Measurements from ENCODE around the gene CRACR2B. TPM values are rescaled to one million over a fixed set of nuclear protein-coding genes. Genes with fewer than 3 reads are reported as not detected.

The CRACR2B gene
- total RNA-seq, 2 donors from 2014 or later: 23.2 to 83.0 TPM

- WGBS: 82% methylated on average over 20 of the region's 20 CpGs
- Histone ChIP-seq H3K9me3 (no peaks in the 10 kb centered on the region), H3K4me3 (no peak overlapping the region), H3K27ac (no peak overlapping the region), H3K27me3 (replicated peaks; ENCODE audit: insufficient read depth) (no peaks in the 10 kb centered on the region), H3K36me3 (no peaks in the 10 kb centered on the region), H3K4me1 (replicated peaks) (peaks cover 7% of the 10 kb centered on the region)
- no peak for TF ChIP-seq CTCF (IDR thresholded peaks at IDR 0.05)
- no peak for TF ChIP-seq POLR2AphosphoS5 (IDR thresholded peaks at IDR 0.05)
- no peak for TF ChIP-seq POLR2A (IDR thresholded peaks at IDR 0.05)
- DNase-seq (ENCODE audit: low spot score): no peak
- intact Hi-C loops (cut with DNase I): no loop called here
Observed at GRCh38 chr11:854601-855329, 27.0 kb downstream of the CRACR2B start.

- H3K9me3 ChIP-seq: no peaks in the 10 kb centered on the region
- TF ChIP-seq POLR2AphosphoS5 (IDR thresholded peaks at IDR 0.05) (no peak), POLR2A (IDR thresholded peaks at IDR 0.05) (no peak), CTCF (IDR thresholded peaks at IDR 0.05) (no peak)
- no peak for DNase-seq (ENCODE audit: low spot score)
- no peaks in the 10 kb centered on the region for H3K36me3 ChIP-seq
- 80% methylated on average over 7 of the region's 7 CpGs for WGBS
- H3K4me1 ChIP-seq (replicated peaks): peaks cover 4% of the 10 kb centered on the region
- H3K27ac ChIP-seq: no peak overlapping the region
- intact Hi-C loops (cut with DNase I): no loop called here
- H3K27me3 ChIP-seq (replicated peaks; ENCODE audit: insufficient read depth): no peaks in the 10 kb centered on the region
- no peak overlapping the region for H3K4me3 ChIP-seq
Observed at GRCh38 chr11:855330-855674, 27.6 kb downstream of the CRACR2B start.

DNA sequence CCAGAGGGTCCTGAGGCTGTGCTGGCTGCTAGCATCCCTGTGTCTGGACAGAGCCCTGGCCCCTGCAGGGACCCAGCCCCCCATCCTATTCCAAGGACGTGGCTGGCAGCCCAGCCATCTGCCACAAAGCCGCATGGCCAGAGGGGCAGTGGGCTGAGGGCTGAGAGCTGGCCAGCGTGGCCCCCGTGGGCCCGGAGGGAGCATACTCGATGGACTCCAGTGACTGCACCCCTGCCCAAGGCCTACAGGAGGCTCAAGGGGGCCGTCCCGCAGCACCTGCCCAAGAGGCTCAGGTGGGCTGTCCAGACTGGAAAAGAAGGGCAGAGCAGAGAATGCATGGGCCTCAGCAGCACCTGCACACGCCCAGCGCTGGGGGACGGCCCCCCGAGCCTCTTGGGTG, 28.1 kb downstream of the CRACR2B start:
- Histone ChIP-seq H3K27me3 (replicated peaks; ENCODE audit: insufficient read depth) (no peaks in the 10 kb centered on the region), H3K4me3 (no peak overlapping the region), H3K9me3 (no peaks in the 10 kb centered on the region), H3K27ac (no peak overlapping the region), H3K36me3 (no peaks in the 10 kb centered on the region), H3K4me1 (replicated peaks) (no peaks in the 10 kb centered on the region)
- no peak for TF ChIP-seq CTCF (IDR thresholded peaks at IDR 0.05)
- no peak for TF ChIP-seq POLR2A (IDR thresholded peaks at IDR 0.05)
- no peak for TF ChIP-seq POLR2AphosphoS5 (IDR thresholded peaks at IDR 0.05)
- intact Hi-C loops (cut with DNase I): no loop called here
- WGBS: 89% methylated on average over 12 of the region's 12 CpGs
- no peak for DNase-seq (ENCODE audit: low spot score)

DNA sequence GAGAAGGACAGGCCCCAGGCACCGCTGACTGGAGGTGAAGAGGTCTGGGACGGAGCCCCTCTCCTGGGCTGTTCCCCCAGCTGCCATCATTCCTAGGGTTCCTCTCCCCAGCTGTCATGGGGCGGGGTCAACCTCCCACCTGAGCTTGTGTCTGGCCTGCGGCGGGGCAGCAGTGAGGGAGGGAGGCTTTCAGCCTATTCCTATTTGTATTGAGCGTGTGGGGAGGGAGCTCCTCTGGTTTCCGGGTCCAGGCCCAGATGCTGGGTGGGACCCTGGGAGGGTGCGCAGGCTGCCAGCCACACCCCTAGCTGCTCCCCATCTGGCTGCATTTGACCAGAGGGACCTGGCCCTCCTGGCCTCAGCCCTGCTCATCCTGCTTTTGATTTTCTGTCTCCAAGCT, 28.7 kb downstream of the CRACR2B start:
- Histone ChIP-seq H3K4me3 (no peak overlapping the region), H3K27me3 (replicated peaks; ENCODE audit: insufficient read depth) (no peaks in the 10 kb centered on the region), H3K27ac (no peak overlapping the region), H3K4me1 (replicated peaks) (no peaks in the 10 kb centered on the region), H3K9me3 (no peaks in the 10 kb centered on the region), H3K36me3 (no peaks in the 10 kb centered on the region)
- no peak for DNase-seq (ENCODE audit: low spot score)
- TF ChIP-seq CTCF (IDR thresholded peaks at IDR 0.05) (no peak), POLR2A (IDR thresholded peaks at IDR 0.05) (no peak), POLR2AphosphoS5 (IDR thresholded peaks at IDR 0.05) (no peak)
- intact Hi-C loops (cut with DNase I): no loop called here
- WGBS: 83% methylated on average over 8 of the region's 8 CpGs

DNA sequence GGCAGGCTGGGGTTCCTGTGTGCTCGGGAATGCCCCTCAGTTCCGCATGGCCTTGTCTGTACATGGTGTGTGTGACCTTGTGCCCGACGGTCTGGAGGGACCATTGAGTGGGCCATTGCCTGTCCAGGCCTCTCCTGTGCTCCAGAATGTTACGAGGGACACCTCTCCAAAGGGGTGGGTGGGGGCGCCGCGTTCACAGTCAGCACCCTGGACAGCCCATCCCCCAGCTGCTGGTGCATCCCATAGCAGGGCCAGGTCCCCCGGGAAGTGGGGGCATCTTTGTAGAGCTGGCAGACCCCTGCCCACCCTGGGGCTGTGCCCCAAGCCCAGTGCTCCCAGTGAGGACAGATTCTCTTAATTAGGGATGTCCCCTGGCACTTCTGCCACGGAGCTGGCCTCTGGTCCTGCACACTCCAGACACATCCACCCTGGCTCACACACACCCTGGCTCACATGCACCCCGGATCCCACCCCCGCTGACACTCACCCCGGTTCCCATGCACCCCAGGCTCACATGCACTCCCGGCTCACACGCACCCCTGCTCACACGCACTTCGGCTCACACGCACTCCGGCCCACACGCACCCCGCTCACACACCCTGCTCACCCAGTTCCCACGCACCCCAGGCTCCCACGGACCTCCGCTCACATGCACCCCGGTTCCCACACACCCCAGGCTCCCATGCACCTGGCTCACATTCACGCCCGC, 30.5 kb downstream of the CRACR2B start:
- 80% methylated on average over 26 of the region's 27 CpGs for WGBS
- Histone ChIP-seq H3K27me3 (replicated peaks; ENCODE audit: insufficient read depth) (no peaks in the 10 kb centered on the region), H3K27ac (no peak overlapping the region), H3K9me3 (no peaks in the 10 kb centered on the region), H3K4me3 (no peak overlapping the region), H3K36me3 (no peaks in the 10 kb centered on the region), H3K4me1 (replicated peaks) (no peaks in the 10 kb centered on the region)
- TF ChIP-seq POLR2AphosphoS5 (IDR thresholded peaks at IDR 0.05): no peak
- TF ChIP-seq CTCF (IDR thresholded peaks at IDR 0.05): no peak
- TF ChIP-seq POLR2A (IDR thresholded peaks at IDR 0.05): no peak
- intact Hi-C loops (cut with DNase I): no loop called here
- no peak for DNase-seq (ENCODE audit: low spot score)

Data from prostate gland (tissue), 2 donors.